GM18511 (cell line): ENCODE measurements around the gene RFLNA.

Experiments used
- ATAC-seq: cut with Tn5 transposase; IDR thresholded peaks from one replicate; pipeline ENCODE4 v1.9.1; 2021; ENCODE audit warnings: mild to moderate bottlenecking, moderate library complexity; ENCODE audit not compliant: unreplicated experiment

RFLNA gene

GRCh38 chr12:124294780-124295341 lies at the start of gene RFLNA:
RFLNA (plus strand) TSS chr12:124295093; CDS start chr12:124295430, 337 bp downstream.
- ATAC-seq = no peak

GRCh38 chr12:124247331-124247730 lies 47.6 kb upstream of the RFLNA start:
- ATAC-seq = no peak

GRCh38 chr12:124248941-124249825 lies 45.7 kb upstream of the RFLNA start:
- no peak for ATAC-seq

- no peak for ATAC-seq
Observed at GRCh38 chr12:124251186-124251585, 43.7 kb upstream of the RFLNA start.

GRCh38 chr12:124252964-124253363 lies 41.9 kb upstream of the RFLNA start:
- no peak for ATAC-seq

- no peak for ATAC-seq
Observed at GRCh38 chr12:124254126-124254525, 40.8 kb upstream of the RFLNA start.

- no peak for ATAC-seq
Observed at GRCh38 chr12:124259154-124260066, 35.5 kb upstream of the RFLNA start.

- ATAC-seq = no peak
Observed at GRCh38 chr12:124261885-124262284, 33.0 kb upstream of the RFLNA start.

- no peak for ATAC-seq
Observed at GRCh38 chr12:124264089-124264795, 30.7 kb upstream of the RFLNA start.

GRCh38 chr12:124264879-124265278 lies 30.0 kb upstream of the RFLNA start:
- ATAC-seq = no peak

- ATAC-seq = no peak
Observed at GRCh38 chr12:124267205-124267778, 27.6 kb upstream of the RFLNA start.

GRCh38 chr12:124270671-124271070 lies 24.2 kb upstream of the RFLNA start:
- ATAC-seq = no peak

- ATAC-seq = peak; percentile 81
Observed at GRCh38 chr12:124273630-124274029, 21.3 kb upstream of the RFLNA start.

- no peak for ATAC-seq
Observed at GRCh38 chr12:124276337-124276736, 18.6 kb upstream of the RFLNA start.

GRCh38 chr12:124277394-124278241 lies 17.3 kb upstream of the RFLNA start:
- ATAC-seq = no peak

GRCh38 chr12:124278389-124279101 lies 16.3 kb upstream of the RFLNA start:
- ATAC-seq = no peak

- ATAC-seq = no peak
Observed at GRCh38 chr12:124279315-124279714, 15.6 kb upstream of the RFLNA start.

GRCh38 chr12:124279846-124280360 lies 15.0 kb upstream of the RFLNA start:
- ATAC-seq = no peak

GRCh38 chr12:124281309-124281708 lies 13.6 kb upstream of the RFLNA start:
- no peak for ATAC-seq
